ENCODE results near the gene AIM2.
A peak's percentile ranks its signal among the peaks of the same experiment; 100 is the strongest.
"Not testable (repeated sequence)": the region's sequence is repeated elsewhere in the genome, so short reads cannot be mapped to it uniquely, and the experiment has no call there.

AIM2 gene

GRCh38 chr1:159077120-159077961 lies 775 bp upstream of the AIM2 start:
- no peak for DNase-seq

- peak; percentile 14 for DNase-seq
Measured at GRCh38 chr1:159071970-159072582, 4.5 kb downstream of the AIM2 start.

- no peak for DNase-seq
Measured at GRCh38 chr1:159068886-159069285, 7.7 kb downstream of the AIM2 start.

GRCh38 chr1:159067699-159068621 lies 8.6 kb downstream of the AIM2 start:
- DNase-seq = no peak

GRCh38 chr1:159066108-159066507 lies 10.5 kb downstream of the AIM2 start:
- no peak for DNase-seq

- no peak for DNase-seq
Measured at GRCh38 chr1:159065106-159065505, 11.5 kb downstream of the AIM2 start.

- no peak for DNase-seq
Measured at GRCh38 chr1:159058751-159059150, 17.8 kb downstream of the AIM2 start.

- DNase-seq = no peak
Measured at GRCh38 chr1:159056069-159056698, 20.4 kb downstream of the AIM2 start.

- no peak for DNase-seq
Measured at GRCh38 chr1:159055181-159055641, 21.4 kb downstream of the AIM2 start.

GRCh38 chr1:159054427-159054826 lies 22.1 kb downstream of the AIM2 start:
- DNase-seq = no peak

GRCh38 chr1:159051436-159051835 lies 25.1 kb downstream of the AIM2 start:
- DNase-seq = no peak

- not testable (repeated sequence) for DNase-seq
Measured at GRCh38 chr1:159046486-159046885, 30.1 kb downstream of the AIM2 start.

GRCh38 chr1:159040893-159041724 lies 35.5 kb downstream of the AIM2 start:
- no peak for DNase-seq

GRCh38 chr1:159040206-159040605 lies 36.4 kb downstream of the AIM2 start:
- no peak for DNase-seq

- no peak for DNase-seq
Measured at GRCh38 chr1:159030877-159031447, 45.6 kb downstream of the AIM2 start.

- no peak for DNase-seq
Measured at GRCh38 chr1:159030311-159030710, 46.3 kb downstream of the AIM2 start.

- DNase-seq = not testable (repeated sequence)
Measured at GRCh38 chr1:159026841-159027240, 49.7 kb downstream of the AIM2 start.

- DNase-seq = no peak
Measured at GRCh38 chr1:159025043-159025442, 51.5 kb downstream of the AIM2 start.

- DNase-seq = no peak
Measured at GRCh38 chr1:159023723-159024122, 52.8 kb downstream of the AIM2 start.

- DNase-seq = no peak
Measured at GRCh38 chr1:159015440-159015909, 61.1 kb downstream of the AIM2 start.

GRCh38 chr1:159014851-159015250 lies 61.7 kb downstream of the AIM2 start:
- DNase-seq = no peak
